ENCODE data around the gene LLGL2. TPM values are rescaled to one million over a fixed set of nuclear protein-coding genes. Genes with fewer than 3 reads are reported as not detected.

The LLGL2 gene
- total RNA-seq, 1 experiment from 2014 or later, result 10.8 TPM

DNA sequence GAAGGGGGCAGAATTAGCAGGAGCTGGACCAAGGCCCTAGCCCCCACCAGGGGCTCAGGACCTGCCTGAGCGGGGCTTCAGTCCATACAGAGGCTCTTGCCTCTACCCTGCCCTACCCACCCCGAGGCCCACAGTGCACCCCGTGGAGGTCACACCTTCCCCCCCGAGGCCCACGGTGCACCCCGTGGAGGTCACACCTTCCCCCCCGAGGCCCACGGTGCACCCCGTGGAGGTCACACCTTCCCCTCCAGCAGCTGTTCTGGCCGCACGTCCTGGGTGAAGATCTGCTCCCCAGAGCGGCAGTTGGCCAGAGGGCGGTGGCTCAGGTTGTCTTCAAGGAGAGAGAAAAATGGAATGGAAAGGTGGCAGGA lies 21.5 kb upstream of the LLGL2 start:
- TF ChIP-seq, protein P1, sequence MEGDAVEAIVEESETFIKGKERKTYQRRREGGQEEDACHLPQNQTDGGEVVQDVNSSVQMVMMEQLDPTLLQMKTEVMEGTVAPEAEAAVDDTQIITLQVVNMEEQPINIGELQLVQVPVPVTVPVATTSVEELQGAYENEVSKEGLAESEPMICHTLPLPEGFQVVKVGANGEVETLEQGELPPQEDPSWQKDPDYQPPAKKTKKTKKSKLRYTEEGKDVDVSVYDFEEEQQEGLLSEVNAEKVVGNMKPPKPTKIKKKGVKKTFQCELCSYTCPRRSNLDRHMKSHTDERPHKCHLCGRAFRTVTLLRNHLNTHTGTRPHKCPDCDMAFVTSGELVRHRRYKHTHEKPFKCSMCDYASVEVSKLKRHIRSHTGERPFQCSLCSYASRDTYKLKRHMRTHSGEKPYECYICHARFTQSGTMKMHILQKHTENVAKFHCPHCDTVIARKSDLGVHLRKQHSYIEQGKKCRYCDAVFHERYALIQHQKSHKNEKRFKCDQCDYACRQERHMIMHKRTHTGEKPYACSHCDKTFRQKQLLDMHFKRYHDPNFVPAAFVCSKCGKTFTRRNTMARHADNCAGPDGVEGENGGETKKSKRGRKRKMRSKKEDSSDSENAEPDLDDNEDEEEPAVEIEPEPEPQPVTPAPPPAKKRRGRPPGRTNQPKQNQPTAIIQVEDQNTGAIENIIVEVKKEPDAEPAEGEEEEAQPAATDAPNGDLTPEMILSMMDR (conservative IDR thresholded peaks at IDR 0.05; ENCODE audit: low read depth, low read length), result no peak
- no peak for TF ChIP-seq EZH2 (IDR thresholded peaks at IDR 0.05; ENCODE audit: borderline replicate concordance, low read depth, low read length, poor library complexity, severe bottlenecking)
- peaks cover 20% of the 10 kb centered on the region for H3K36me3 ChIP-seq (ENCODE audit: insufficient read depth, low read length, poor library complexity, severe bottlenecking)
- no TSS peak for BruUV-seq (replicated peaks)
- POLR2A ChIA-PET (ENCODE audit: low non-redundant PET), result no interaction called here
- H3K4me3 ChIP-seq (ENCODE audit: low read depth, low read length, poor library complexity, severe bottlenecking), result no peak overlapping the region
- no peak overlapping the region for H3K27ac ChIP-seq (ENCODE audit: low read depth, low read length, poor library complexity, severe bottlenecking)
- no peak for DNase-seq (ENCODE audit: low spot score)
- no peaks in the 10 kb centered on the region for H3K27me3 ChIP-seq (replicated peaks; ENCODE audit: insufficient read depth, low read depth, low read length, poor library complexity)
- intact Hi-C loops (cut with micrococcal nuclease; ENCODE audit: unreplicated experiment), result no loop called here
- CTCF ChIA-PET, result interaction anchor here (1.0 kb wide), 1 partner anchor 245 kb away, joined by 3 read pairs; no protein-coding TSS in a partner anchor
- H3K9me3 ChIP-seq (ENCODE audit: low read depth, low read length, poor library complexity, severe bottlenecking), result no peaks in the 10 kb centered on the region
- H3K4me1 ChIP-seq (ENCODE audit: insufficient read depth, low read length, poor library complexity, severe bottlenecking), result no peaks in the 10 kb centered on the region

DNA sequence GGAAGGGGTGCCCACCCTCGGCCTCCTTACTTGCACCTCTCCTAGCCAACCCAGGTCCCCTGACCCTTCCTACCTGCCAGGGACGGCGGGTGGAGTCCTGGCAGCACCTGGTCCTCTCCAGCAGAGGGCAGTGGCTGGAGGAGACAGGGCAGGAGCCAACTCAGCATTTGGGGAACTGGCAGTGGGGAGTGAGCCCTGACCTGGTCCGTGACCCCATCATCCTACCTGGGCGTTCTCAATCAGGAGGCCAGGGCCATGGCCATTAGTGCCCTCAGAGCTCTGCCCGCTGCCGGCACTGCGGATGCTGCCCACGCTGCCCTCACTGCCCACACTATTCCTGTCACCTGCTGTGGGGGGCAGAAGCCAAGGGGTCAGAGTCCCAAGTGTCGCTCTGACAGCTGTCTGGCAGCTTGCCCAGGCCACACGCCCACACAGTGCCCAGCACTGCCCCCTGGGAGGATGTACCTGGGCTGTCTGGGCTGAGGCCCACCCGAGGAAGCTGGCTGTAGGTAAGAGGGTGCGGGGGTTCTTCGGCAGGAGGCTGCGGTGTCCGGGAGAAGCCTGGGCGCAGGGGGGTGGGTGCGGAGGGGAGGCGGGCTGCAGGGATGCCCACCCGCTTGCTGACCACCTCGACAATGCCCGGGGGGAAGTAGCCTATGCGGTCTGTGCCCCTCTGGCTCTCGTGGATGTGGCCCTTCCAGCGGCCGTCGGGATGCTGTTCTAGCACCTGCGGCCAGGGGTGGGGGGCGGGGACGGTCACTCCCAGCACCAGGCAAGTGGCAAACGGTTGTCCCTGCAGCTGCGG lies 20.9 kb upstream of the LLGL2 start:
- ChIA-PET CTCF (no interaction called here), POLR2A (ENCODE audit: low non-redundant PET) (no interaction called here)
- Histone ChIP-seq H3K27ac (ENCODE audit: low read depth, low read length, poor library complexity, severe bottlenecking) (no peak overlapping the region), H3K4me3 (ENCODE audit: low read depth, low read length, poor library complexity, severe bottlenecking) (no peak overlapping the region), H3K4me1 (ENCODE audit: insufficient read depth, low read length, poor library complexity, severe bottlenecking) (no peaks in the 10 kb centered on the region), H3K36me3 (ENCODE audit: insufficient read depth, low read length, poor library complexity, severe bottlenecking) (peaks cover 16% of the 10 kb centered on the region), H3K27me3 (replicated peaks; ENCODE audit: insufficient read depth, low read depth, low read length, poor library complexity) (no peaks in the 10 kb centered on the region), H3K9me3 (ENCODE audit: low read depth, low read length, poor library complexity, severe bottlenecking) (no peaks in the 10 kb centered on the region)
- TF ChIP-seq, protein P1 (conservative IDR thresholded peaks at IDR 0.05; ENCODE audit: low read depth, low read length), result peak; percentile 42; the same call in 1 of the 2 replicates
- TF ChIP-seq EZH2 (IDR thresholded peaks at IDR 0.05; ENCODE audit: borderline replicate concordance, low read depth, low read length, poor library complexity, severe bottlenecking), result no peak
- intact Hi-C loops (cut with micrococcal nuclease; ENCODE audit: unreplicated experiment), result no loop called here
- no peak for DNase-seq (ENCODE audit: low spot score)
- BruUV-seq (replicated peaks), result no TSS peak

DNA sequence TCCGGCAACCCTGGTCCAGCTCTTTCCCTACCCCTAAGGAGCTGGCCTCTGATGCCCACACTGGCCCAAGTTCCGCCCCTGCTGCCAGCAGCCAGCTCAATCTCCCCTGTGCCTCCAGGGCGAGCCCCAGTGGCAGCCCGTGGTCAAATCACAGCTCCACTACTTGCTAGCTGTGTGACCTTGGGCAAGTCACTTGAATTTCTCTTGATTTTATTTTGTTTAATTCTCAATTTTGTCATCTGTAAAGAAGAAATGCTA lies 20.4 kb upstream of the LLGL2 start:
- TF ChIP-seq, protein P1 (conservative IDR thresholded peaks at IDR 0.05; ENCODE audit: low read depth, low read length), result no peak
- no peak for TF ChIP-seq EZH2 (IDR thresholded peaks at IDR 0.05; ENCODE audit: borderline replicate concordance, low read depth, low read length, poor library complexity, severe bottlenecking)
- Histone ChIP-seq H3K4me3 (ENCODE audit: low read depth, low read length, poor library complexity, severe bottlenecking) (no peak overlapping the region), H3K36me3 (ENCODE audit: insufficient read depth, low read length, poor library complexity, severe bottlenecking) (peaks cover 13% of the 10 kb centered on the region), H3K9me3 (ENCODE audit: low read depth, low read length, poor library complexity, severe bottlenecking) (no peaks in the 10 kb centered on the region), H3K4me1 (ENCODE audit: insufficient read depth, low read length, poor library complexity, severe bottlenecking) (no peaks in the 10 kb centered on the region), H3K27ac (ENCODE audit: low read depth, low read length, poor library complexity, severe bottlenecking) (no peak overlapping the region), H3K27me3 (replicated peaks; ENCODE audit: insufficient read depth, low read depth, low read length, poor library complexity) (no peaks in the 10 kb centered on the region)
- POLR2A ChIA-PET (ENCODE audit: low non-redundant PET), result no interaction called here
- CTCF ChIA-PET, result no interaction called here
- no TSS peak for BruUV-seq (replicated peaks)
- intact Hi-C loops (cut with micrococcal nuclease; ENCODE audit: unreplicated experiment), result no loop called here
- DNase-seq (ENCODE audit: low spot score), result no peak

Measured in A673 (cell line).